Lower lobe of right lung (tissue), 2 donors: ENCODE results near the gene OR4Q2. TPM values are rescaled to one million over a fixed set of nuclear protein-coding genes. Genes with fewer than 3 reads are reported as not detected.
A peak's percentile ranks its signal among the peaks of the same experiment; 100 is the strongest.
"Not testable (repeated sequence)": the region's sequence is repeated elsewhere in the genome, so short reads cannot be mapped to it uniquely, and the experiment has no call there.

Experiments
- ATAC-seq, 2 donors: fragments of 200-7000 bp; cut with Tn5 transposase; one replicate each; pipeline ENCODE4 v1.9.1; 2020 to 2022; ENCODE audit warnings: mild to moderate bottlenecking in 2 of 2, moderate library complexity in 2 of 2
- DNase-seq: peaks from one replicate; pipeline ENCODE4 v3.0.0-alpha.2; 2020
- H3K27ac ChIP-seq: fragments of 200-600 bp; one replicate; pipeline ENCODE4 v1.8.0; 2022
- H3K27me3 ChIP-seq: fragments of 200-600 bp; one replicate; pipeline ENCODE4 v1.8.0; 2022; ENCODE audit warnings: low read depth
- H3K36me3 ChIP-seq: fragments of 200-600 bp; one replicate; pipeline ENCODE4 v1.8.0; 2022; ENCODE audit warnings: mild to moderate bottlenecking
- H3K4me1 ChIP-seq: fragments of 200-600 bp; one replicate; pipeline ENCODE4 v1.8.0; 2022
- H3K4me3 ChIP-seq: fragments of 200-600 bp; one replicate; pipeline ENCODE4 v1.8.0; 2022; ENCODE audit warnings: mild to moderate bottlenecking
- H3K9me3 ChIP-seq: fragments of 200-600 bp; one replicate; pipeline ENCODE4 v1.8.0; 2022
- intact Hi-C: fragments of 100-400 bp; cut with DNase I; formaldehyde crosslinking; loops from one replicate; pipeline ENCODE4 v1.11.0; 2022
- long read RNA-seq: library from polyadenylated mRNA; unstranded; transcript quantifications from one replicate; pipeline ENCODE4 v2.0.0, GENCODE V29; 2021
- total RNA-seq: library from RNA; stranded (reverse); fragmentation: NEBNext Ultra II Directional; extraction: Animal tissue kit (Norgen Biotek cat#: 25700); gene quantifications from one replicate; pipeline ENCODE4 v1.2.1, GENCODE V29; 2021
- TF ChIP-seq, protein P1 (sequence below): fragments of 200-600 bp; IDR thresholded peaks from one replicate; pipeline ENCODE4 v1.8.0; 2022; ENCODE audit warnings: antibody characterized with exemption, mild to moderate bottlenecking
- donor health status: DM: no; HTN: yes; CAD: no; lungs with severe emphysema.

OR4Q2 gene
- total RNA-seq = not detected
- long read RNA-seq = 0 reads

DNA sequence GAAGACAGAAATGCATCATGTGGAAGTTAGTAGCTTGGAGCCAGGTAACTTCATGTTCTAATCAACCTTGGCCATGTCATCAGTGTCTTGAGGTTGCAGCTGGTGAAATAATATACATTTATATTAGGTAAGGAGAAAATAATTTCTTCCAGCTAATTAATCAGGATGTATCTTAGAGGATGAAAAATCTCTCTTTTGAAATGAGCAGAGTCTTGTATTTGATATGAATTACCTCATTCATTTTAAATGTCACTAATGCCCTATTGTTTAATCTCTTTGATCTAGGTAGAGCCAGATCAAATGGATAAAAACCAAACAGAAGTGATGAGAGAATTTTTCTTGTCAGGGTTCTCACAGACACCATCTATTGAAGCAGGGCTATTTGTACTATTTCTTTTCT, at the start of gene OR4Q2:
Gene OR4Q2, plus strand, starts transcription at position 301 of the 400 bp plus-strand sequence.
- no peaks in the 10 kb centered on the region for H3K9me3 ChIP-seq
- TF ChIP-seq, protein P1, sequence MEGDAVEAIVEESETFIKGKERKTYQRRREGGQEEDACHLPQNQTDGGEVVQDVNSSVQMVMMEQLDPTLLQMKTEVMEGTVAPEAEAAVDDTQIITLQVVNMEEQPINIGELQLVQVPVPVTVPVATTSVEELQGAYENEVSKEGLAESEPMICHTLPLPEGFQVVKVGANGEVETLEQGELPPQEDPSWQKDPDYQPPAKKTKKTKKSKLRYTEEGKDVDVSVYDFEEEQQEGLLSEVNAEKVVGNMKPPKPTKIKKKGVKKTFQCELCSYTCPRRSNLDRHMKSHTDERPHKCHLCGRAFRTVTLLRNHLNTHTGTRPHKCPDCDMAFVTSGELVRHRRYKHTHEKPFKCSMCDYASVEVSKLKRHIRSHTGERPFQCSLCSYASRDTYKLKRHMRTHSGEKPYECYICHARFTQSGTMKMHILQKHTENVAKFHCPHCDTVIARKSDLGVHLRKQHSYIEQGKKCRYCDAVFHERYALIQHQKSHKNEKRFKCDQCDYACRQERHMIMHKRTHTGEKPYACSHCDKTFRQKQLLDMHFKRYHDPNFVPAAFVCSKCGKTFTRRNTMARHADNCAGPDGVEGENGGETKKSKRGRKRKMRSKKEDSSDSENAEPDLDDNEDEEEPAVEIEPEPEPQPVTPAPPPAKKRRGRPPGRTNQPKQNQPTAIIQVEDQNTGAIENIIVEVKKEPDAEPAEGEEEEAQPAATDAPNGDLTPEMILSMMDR = no peak
- H3K36me3 ChIP-seq = no peaks in the 10 kb centered on the region
- no peak for DNase-seq
- no peak for ATAC-seq
- H3K27me3 ChIP-seq = no peaks in the 10 kb centered on the region
- no peaks in the 10 kb centered on the region for H3K4me1 ChIP-seq
- no peak within 1 kb of the TSS for H3K27ac ChIP-seq
- H3K4me3 ChIP-seq = no peak within 1 kb of the TSS
- intact Hi-C loops = no loop called here

DNA sequence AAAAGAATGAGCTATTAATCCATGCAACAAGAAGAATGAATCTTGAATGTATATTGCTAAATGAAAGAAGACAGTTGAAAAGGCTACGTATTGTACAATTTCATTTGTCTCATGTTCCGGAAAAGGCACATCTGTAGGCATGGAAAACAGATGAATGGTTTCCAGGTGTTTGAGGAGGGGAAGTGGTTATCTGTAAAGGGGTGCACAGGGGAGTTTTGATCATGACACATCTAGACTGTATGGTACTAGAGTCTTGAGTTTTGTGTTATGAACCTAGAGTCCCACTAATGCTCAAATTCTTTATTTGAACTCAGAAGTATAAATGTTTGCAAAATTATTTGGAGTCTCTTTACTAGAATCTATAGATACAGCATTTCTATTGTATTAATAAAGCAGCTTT, 32.2 kb upstream of the OR4Q2 start:
- intact Hi-C loops, H3K9me3 ChIP-seq, H3K4me3 ChIP-seq, H3K36me3 ChIP-seq, DNase-seq, H3K27me3 ChIP-seq, H3K4me1 ChIP-seq, ATAC-seq, H3K27ac ChIP-seq: not testable (repeated sequence)

DNA sequence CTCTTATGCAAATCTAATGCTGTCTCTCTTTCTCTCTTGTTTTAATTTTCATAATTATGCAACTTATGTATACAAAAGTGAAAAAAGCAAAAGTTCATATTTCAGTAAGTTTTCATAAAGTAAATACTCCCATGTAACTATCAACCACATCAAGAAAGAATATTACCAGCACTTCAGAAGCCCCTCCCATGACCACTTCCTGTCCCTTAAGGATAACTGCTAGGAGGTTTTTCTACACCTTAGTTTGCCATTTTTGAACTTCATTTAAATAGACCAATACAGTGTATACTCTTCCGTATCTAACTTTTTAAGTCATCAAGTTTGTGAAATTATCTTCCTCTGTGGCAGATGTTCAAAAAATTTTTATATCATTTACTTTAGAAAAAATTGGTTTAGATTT, 27.1 kb upstream of the OR4Q2 start:
- H3K4me3 ChIP-seq = no peak overlapping the region
- intact Hi-C loops = no loop called here
- no peak overlapping the region for H3K27ac ChIP-seq
- H3K36me3 ChIP-seq = no peaks in the 10 kb centered on the region
- no peaks in the 10 kb centered on the region for H3K27me3 ChIP-seq
- no peaks in the 10 kb centered on the region for H3K9me3 ChIP-seq
- no peak for ATAC-seq
- no peak for DNase-seq
- TF ChIP-seq, protein P1 = no peak
- H3K4me1 ChIP-seq = no peaks in the 10 kb centered on the region

DNA sequence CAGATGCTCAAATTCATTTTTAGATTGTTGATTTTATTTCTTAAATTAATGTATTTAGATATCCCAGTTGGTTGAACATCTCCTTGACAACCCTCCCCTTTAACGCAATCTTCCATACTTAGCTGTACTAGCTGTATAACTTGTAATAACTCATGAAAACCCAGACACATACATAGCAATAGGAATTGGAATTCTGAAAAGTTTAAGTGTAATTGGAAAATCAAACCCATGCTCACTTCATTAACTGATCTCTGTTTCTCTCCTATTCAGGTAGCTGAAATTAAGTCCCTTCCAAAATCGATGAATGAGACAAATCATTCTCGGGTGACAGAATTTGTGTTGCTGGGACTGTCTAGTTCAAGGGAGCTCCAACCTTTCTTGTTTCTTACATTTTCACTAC, 26.7 kb upstream of the OR4Q2 start, which contains the start of gene OR4K15:
Gene OR4K15, plus strand, starts transcription at position 301 of the 400 bp plus-strand sequence. Its CDS starts 0 bp downstream, at position 301.
- no peaks in the 10 kb centered on the region for H3K9me3 ChIP-seq
- no peaks in the 10 kb centered on the region for H3K36me3 ChIP-seq
- no peak for DNase-seq
- no peak for ATAC-seq
- no peaks in the 10 kb centered on the region for H3K27me3 ChIP-seq
- intact Hi-C loops = no loop called here
- no peaks in the 10 kb centered on the region for H3K4me1 ChIP-seq
- no peak within 1 kb of the TSS for H3K4me3 ChIP-seq
- TF ChIP-seq, protein P1 = no peak
- no peak within 1 kb of the TSS for H3K27ac ChIP-seq

DNA sequence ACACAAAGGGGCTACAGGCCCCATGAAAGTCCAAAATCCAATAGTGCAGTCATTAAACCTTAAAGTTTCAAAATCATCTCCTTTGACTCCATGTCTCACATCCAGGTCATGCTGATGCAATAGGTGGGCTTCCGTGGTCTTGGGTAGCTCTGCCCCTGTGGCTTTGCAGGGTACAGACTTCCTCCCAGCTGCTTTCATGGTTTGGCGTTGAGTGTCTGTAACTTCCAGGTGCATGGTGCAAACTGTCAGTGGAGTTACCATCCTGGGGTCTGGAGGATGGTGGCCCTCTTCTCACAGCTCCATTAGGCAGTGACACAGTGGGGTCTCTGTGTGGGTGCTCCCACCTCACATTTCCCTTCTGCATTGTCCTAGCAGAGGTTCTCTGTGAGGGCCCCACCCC, 8.5 kb upstream of the OR4Q2 start:
- Histone ChIP-seq H3K36me3 (no peaks in the 10 kb centered on the region), H3K4me3 (no peak overlapping the region), H3K27ac (no peak overlapping the region), H3K9me3 (no peaks in the 10 kb centered on the region), H3K4me1 (no peaks in the 10 kb centered on the region), H3K27me3 (no peaks in the 10 kb centered on the region)
- no peak for DNase-seq
- TF ChIP-seq, protein P1 = no peak
- no peak for ATAC-seq
- intact Hi-C loops = no loop called here

DNA sequence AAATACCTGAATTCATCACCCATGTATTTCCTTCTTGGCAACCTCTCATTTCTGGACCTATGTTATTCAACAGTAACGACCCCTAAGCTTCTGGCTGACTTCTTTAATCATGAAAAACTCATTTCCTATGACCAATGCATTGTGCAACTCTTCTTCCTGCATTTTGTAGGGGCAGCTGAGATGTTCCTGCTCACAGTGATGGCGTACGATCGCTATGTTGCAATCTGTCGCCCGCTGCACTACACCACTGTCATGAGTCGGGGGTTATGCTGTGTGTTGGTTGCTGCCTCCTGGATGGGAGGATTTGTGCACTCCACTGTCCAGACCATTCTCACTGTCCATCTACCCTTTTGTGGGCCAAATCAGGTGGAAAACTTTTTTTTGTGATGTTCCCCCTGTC, 356 bp downstream of the OR4Q2 start:
- no peak overlapping the region for H3K4me3 ChIP-seq
- TF ChIP-seq, protein P1 = no peak
- H3K27ac ChIP-seq = no peak overlapping the region
- H3K27me3 ChIP-seq = no peaks in the 10 kb centered on the region
- no peaks in the 10 kb centered on the region for H3K36me3 ChIP-seq
- no peaks in the 10 kb centered on the region for H3K9me3 ChIP-seq
- intact Hi-C loops = no loop called here
- ATAC-seq = peak in 1 of 2 donors; percentile 69
- no peak for DNase-seq
- no peaks in the 10 kb centered on the region for H3K4me1 ChIP-seq
